AG09319 (cell line): ENCODE data around the gene NFATC2.

Experiments used
- DNase-seq: peaks from one replicate; pipeline ENCODE4 v3.0.0-alpha.2; 2010; ENCODE audit warnings: low read depth; ENCODE audit errors: extremely low read depth
- CTCF ChIP-seq: IDR thresholded peaks from 2 replicates; pipeline ENCODE4 v1.5.1; 2011; ENCODE audit warnings: low read depth, mild to moderate bottlenecking, inconsistent platforms, low read length, moderate library complexity

Gene NFATC2

GRCh38 chr20:51375561-51375960, 167.0 kb downstream of the NFATC2 start:
- TF ChIP-seq CTCF: no peak
- no peak for DNase-seq

- no peak for TF ChIP-seq CTCF
These were observed 167.6 kb downstream of the NFATC2 start for GRCh38 chr20:51374961-51375360.

GRCh38 chr20:51374456-51374830, 168.1 kb downstream of the NFATC2 start:
- DNase-seq: no peak
- TF ChIP-seq CTCF: no peak

More at GRCh38 chr20:51374961-51375360, 167.6 kb downstream of the NFATC2 start:
- no peak for DNase-seq

DNA sequence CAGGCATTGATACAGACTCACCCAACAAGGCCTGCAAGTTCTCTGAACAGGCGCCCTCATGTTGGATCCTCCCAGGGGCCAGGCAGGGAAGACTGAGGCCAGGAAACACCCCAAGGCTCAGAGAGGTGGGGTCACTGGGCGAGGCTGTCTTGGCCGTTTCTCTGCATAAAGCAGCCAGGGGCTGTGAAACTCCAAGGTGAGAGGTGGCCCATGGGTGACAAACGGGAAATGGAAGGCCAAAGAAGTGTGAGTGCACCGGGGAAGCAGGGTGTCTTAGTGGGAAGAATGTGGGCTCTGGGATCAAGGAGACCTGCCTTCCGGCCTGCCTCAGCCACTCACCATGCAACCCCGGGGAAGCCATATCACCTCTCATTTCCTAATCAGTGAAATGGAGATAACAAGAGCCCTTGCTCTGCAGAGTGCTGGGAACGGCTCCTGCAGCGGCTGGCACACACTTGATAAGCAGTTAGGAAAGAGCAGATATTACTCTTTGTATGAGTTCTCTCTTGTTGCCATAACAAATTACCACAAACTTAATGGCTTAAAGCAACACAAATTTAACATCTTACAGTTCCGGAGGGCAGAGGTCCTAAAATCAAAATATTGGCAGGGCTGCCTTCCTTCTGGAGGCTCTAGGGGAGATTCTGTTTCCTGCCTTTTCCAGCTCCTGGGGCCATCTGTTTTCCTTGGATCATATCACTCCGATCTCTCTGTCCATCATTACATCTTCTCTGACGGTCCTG, 168.6 kb downstream of the NFATC2 start:
- no peak for DNase-seq

GRCh38 chr20:51372966-51373365, 169.6 kb downstream of the NFATC2 start:
- DNase-seq: no peak
- no peak for TF ChIP-seq CTCF

More for the DNA sequence above, 168.6 kb downstream of the NFATC2 start:
- TF ChIP-seq CTCF: no peak

DNA sequence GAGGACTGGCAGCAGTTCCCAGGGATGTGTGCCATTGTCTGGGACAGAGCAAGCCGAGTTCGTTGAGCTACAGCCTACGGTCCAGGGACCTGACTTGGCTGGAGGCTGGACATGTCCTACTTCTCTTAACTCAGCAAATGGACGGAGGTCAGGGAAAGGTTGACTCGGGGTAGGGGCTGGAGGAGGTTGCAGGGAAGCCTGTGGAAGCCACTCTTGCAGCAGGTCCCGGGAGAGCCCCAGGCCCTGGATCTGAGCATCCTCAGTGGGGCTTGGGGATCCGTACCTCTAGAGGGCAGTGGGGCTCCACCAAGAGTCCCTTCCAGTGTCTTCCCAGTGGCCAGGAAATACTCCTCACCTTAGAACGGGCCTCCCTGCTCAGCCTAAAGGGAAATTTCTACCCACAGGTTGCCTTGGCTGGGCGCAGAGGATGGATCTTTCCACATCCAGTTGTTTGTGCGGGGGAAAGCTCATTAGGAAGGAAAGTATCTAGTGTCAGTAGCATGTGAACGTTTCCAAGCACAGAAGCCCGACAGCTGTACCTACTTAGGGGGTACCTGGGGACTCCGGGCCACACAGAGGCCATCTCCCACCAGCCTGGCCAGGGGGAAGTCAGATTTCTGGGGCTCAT, 170.2 kb downstream of the NFATC2 start:
- no peak for DNase-seq
- peak; percentile 92 for TF ChIP-seq CTCF

DNA sequence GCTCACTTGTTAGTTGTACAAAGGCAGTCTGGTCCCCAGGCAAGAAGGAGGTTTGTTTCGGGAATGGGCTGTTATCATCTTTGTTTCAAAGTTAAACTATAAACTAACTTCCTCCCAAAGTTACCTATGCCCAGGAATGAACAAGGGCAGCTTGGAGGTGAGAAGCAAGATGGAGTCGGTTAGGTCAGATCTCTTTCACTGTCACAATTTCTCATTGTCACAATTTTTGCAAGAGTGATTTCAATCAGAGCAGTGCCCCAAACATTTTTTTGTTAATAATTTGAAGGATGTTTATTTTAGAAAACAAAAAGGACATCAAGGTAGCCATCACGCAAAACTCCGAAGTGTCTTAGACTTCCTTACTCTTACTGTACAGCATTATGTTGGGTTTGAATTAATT, 170.8 kb downstream of the NFATC2 start:
- no peak for TF ChIP-seq CTCF
- no peak for DNase-seq
